K562 (cell line): Measurements from ENCODE around the gene RHBDL3. TPM values are rescaled to one million over a fixed set of nuclear protein-coding genes. Genes with fewer than 3 reads are reported as not detected.

Source experiments
- ARID3B ChIP-seq: fragments of 250-450 bp; sonication (Bioruptor Pico); IDR thresholded peaks from 2 replicates; pipeline ENCODE4 v1.4.0; 2020; ENCODE audit warnings: borderline replicate concordance
- BCOR ChIP-seq: fragments of 450-650 bp; IDR thresholded peaks from 2 replicates; pipeline ENCODE4 v1.6.1; 2016
- CXXC5 ChIP-seq: fragments of 250-450 bp; sonication (Bioruptor Pico); IDR thresholded peaks from 2 replicates; pipeline ENCODE4 v1.8.0; 2022; ENCODE audit warnings: inconsistent platforms, mild to moderate bottlenecking, moderate library complexity
- FUS ChIP-seq: fragments of 200-400 bp; formaldehyde crosslinking; optimal IDR thresholded peaks from 2 replicates; pipeline ENCODE3; 2017; ENCODE audit warnings: low read depth, low read length
- HOMEZ ChIP-seq: fragments of 250-450 bp; sonication (Bioruptor Pico); IDR thresholded peaks from 2 replicates; pipeline ENCODE4 v1.4.0; 2020; ENCODE audit warnings: mild to moderate bottlenecking, moderate library complexity
- HOXB6 ChIP-seq: fragments of 250-450 bp; sonication (Bioruptor Pico); IDR thresholded peaks from 2 replicates; pipeline ENCODE4 v1.5.1; 2022; ENCODE audit warnings: mild to moderate bottlenecking, borderline replicate concordance
- MXD1 ChIP-seq: fragments of 250-450 bp; sonication (Bioruptor Pico); IDR thresholded peaks from 2 replicates; pipeline ENCODE4 v1.8.0; 2021; ENCODE audit warnings: borderline replicate concordance, mild to moderate bottlenecking, moderate library complexity; ENCODE audit not compliant: poor library complexity, severe bottlenecking
- NFYB ChIP-seq: IDR thresholded peaks from 2 replicates; pipeline ENCODE4 v1.6.1; 2011; ENCODE audit warnings: mild to moderate bottlenecking, moderate library complexity; ENCODE audit not compliant: insufficient read length; ENCODE audit errors: extremely low read depth
- PHB ChIP-seq: fragments of 250-450 bp; sonication (Bioruptor Pico); IDR thresholded peaks from 2 replicates; pipeline ENCODE4 v1.5.0; 2021
- RBM34 ChIP-seq: fragments of 200-400 bp; formaldehyde crosslinking; IDR thresholded peaks from 2 replicates; pipeline ENCODE4 v1.6.1; 2018; ENCODE audit warnings: low read length, borderline replicate concordance; ENCODE audit not compliant: insufficient read depth
- SREBF1 ChIP-seq: fragments of 150-350 bp; IDR thresholded peaks from 2 replicates; pipeline ENCODE4 v1.6.1; 2014; ENCODE audit warnings: antibody characterized with exemption, low read depth, low read length, borderline replicate concordance
- TGIF2 ChIP-seq: sonication (generic); formaldehyde crosslinking; IDR thresholded peaks from 2 replicates; pipeline ENCODE4 v1.8.1; 2022; ENCODE audit warnings: mild to moderate bottlenecking, missing genetic modification reagents, moderate library complexity
- ZBED1 ChIP-seq: IDR thresholded peaks from 2 replicates; pipeline ENCODE4 v1.6.1; 2014
- ZBTB1 ChIP-seq: sonication (generic); formaldehyde crosslinking; IDR thresholded peaks from 2 replicates; pipeline ENCODE4 v1.8.1; 2023; ENCODE audit warnings: missing genetic modification reagents, low read depth, mild to moderate bottlenecking, borderline replicate concordance
- ZBTB49 ChIP-seq: sonication (generic); formaldehyde crosslinking; IDR thresholded peaks from 2 replicates; pipeline ENCODE4 v1.8.0; 2022; ENCODE audit warnings: missing genetic modification reagents, mild to moderate bottlenecking, borderline replicate concordance
- ZBTB5 ChIP-seq: fragments of 450-650 bp; IDR thresholded peaks from 2 replicates; pipeline ENCODE4 v1.6.1; 2017; ENCODE audit warnings: antibody characterized with exemption
- ZFP1 ChIP-seq: fragments of 450-650 bp; formaldehyde crosslinking; IDR thresholded peaks from 2 replicates; pipeline ENCODE4 v1.4.0; 2020; ENCODE audit warnings: mild to moderate bottlenecking, mixed read lengths
- ZNF830 ChIP-seq: fragments of 250-450 bp; sonication (Bioruptor Pico); IDR thresholded peaks from 2 replicates; pipeline ENCODE4 v1.5.0; 2021; ENCODE audit warnings: mild to moderate bottlenecking
- polyA plus RNA-seq, 8 experiments: library from polyadenylated mRNA; depleted of rRNA in 4 of 8; stranded (reverse) in 5 of 8; unstranded in 3 of 8; fragments of >200 nt; fragmentation: Nextera tagmentation in 2 of 8; fragmentation: Illumina TruSeq in 1 of 8; extraction: Ambion mirVana in 2 of 8; extraction: Trizol in 1 of 8; gene quantifications; 2 replicates each; pipeline versions ENCODE4 v1.2.1 to v1.2.3, GENCODE V29; 2011 to 2014; ENCODE audit warnings: inconsistent platforms in 1 of 8, missing spikeins in 1 of 8
- total RNA-seq, 7 experiments: library from RNA; depleted of rRNA in 6 of 7; stranded (reverse); fragments of >200 nt in 6 of 7; fragmentation: Illumina TruSeq in 2 of 7; extraction: Trizol in 2 of 7; gene quantifications; 2 replicates each; pipeline versions ENCODE4 v1.2.1 to v1.2.3, GENCODE V29; 2011 to 2021; ENCODE audit warnings: low replicate concordance in 1 of 7

Gene RHBDL3
- total and polyA plus RNA-seq, 9 of the 15 experiments (the other 6 are each of a cell fraction or from before 2014, with no cell fraction given), result 0.06 to 0.31 (median 0.09) TPM; not detected in 4

- no peak for TF ChIP-seq ARID3B (CRISPR knock-in tag)
- no peak for TF ChIP-seq ZBED1
- no peak for TF ChIP-seq ZBTB1 (CRISPR knock-in tag)
- no peak for TF ChIP-seq NFYB
- TF ChIP-seq FUS, result no peak
- no peak for TF ChIP-seq SREBF1
- TF ChIP-seq CXXC5 (CRISPR knock-in tag), result peak; percentile 90
- no peak for TF ChIP-seq ZNF830
- no peak for TF ChIP-seq HOMEZ (CRISPR knock-in tag)
- no peak for TF ChIP-seq ZBTB49 (CRISPR knock-in tag)
- TF ChIP-seq ZFP1 (CRISPR knock-in tag), result no peak
- TF ChIP-seq PHB (CRISPR knock-in tag), result no peak
- no peak for TF ChIP-seq HOXB6 (CRISPR knock-in tag)
- TF ChIP-seq RBM34, result no peak
- TF ChIP-seq ZBTB5, result no peak
- TF ChIP-seq TGIF2 (CRISPR knock-in tag), result no peak
- peak; percentile 51 for TF ChIP-seq MXD1 (CRISPR knock-in tag)
- TF ChIP-seq BCOR, result peak; percentile 35; the same call in 1 of the 2 replicates
These were observed 76.4 kb downstream of the RHBDL3 start, which contains the start of gene C17orf75 (continued) for GRCh38 chr17:32341857-32342602.
